Fibroblast of pulmonary artery (primary cell): ENCODE data around the gene LYZL1.
"Not testable (repeated sequence)": the region's sequence is repeated elsewhere in the genome, so short reads cannot be mapped to it uniquely, and the experiment has no call there.

ENCODE experiments used
- DNase-seq: peaks from one replicate; pipeline ENCODE4 v3.0.0-alpha.2; 2010; ENCODE audit warnings: low read depth
- H3K4me3 ChIP-seq: replicated peaks from 2 replicates; pipeline ENCODE4 v1.5.1; 2011; ENCODE audit warnings: low read depth, mild to moderate bottlenecking, control low read depth, low read length, moderate library complexity
- TF ChIP-seq, protein P1 (sequence below): IDR thresholded peaks from 2 replicates; pipeline ENCODE4 v1.5.1; 2011; ENCODE audit warnings: mild to moderate bottlenecking, control low read depth, low read length, inconsistent platforms; ENCODE audit errors: missing control alignments

The LYZL1 gene

DNA sequence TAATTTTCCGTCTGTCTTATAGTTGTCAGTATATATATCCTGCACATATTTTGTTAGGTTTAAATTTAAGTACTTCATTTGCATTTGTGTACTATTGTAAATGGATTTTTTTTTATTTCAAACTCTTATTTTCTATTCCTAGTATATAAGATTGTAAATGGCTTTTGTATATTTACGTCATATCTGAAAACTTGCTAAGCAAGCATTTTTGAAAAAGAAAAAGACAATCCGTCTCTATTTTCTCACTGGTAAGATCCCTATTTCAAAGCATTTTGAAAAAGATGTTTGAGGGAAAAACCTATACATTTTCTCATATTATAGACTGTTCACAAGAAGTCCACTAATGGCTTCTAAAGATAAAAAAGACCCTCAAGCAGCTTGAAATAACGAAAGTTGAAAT, 1.2 kb upstream of the LYZL1 start:
- TF ChIP-seq, protein P1, sequence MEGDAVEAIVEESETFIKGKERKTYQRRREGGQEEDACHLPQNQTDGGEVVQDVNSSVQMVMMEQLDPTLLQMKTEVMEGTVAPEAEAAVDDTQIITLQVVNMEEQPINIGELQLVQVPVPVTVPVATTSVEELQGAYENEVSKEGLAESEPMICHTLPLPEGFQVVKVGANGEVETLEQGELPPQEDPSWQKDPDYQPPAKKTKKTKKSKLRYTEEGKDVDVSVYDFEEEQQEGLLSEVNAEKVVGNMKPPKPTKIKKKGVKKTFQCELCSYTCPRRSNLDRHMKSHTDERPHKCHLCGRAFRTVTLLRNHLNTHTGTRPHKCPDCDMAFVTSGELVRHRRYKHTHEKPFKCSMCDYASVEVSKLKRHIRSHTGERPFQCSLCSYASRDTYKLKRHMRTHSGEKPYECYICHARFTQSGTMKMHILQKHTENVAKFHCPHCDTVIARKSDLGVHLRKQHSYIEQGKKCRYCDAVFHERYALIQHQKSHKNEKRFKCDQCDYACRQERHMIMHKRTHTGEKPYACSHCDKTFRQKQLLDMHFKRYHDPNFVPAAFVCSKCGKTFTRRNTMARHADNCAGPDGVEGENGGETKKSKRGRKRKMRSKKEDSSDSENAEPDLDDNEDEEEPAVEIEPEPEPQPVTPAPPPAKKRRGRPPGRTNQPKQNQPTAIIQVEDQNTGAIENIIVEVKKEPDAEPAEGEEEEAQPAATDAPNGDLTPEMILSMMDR: no peak
- H3K4me3 ChIP-seq: no peak overlapping the region
- no peak for DNase-seq

DNA sequence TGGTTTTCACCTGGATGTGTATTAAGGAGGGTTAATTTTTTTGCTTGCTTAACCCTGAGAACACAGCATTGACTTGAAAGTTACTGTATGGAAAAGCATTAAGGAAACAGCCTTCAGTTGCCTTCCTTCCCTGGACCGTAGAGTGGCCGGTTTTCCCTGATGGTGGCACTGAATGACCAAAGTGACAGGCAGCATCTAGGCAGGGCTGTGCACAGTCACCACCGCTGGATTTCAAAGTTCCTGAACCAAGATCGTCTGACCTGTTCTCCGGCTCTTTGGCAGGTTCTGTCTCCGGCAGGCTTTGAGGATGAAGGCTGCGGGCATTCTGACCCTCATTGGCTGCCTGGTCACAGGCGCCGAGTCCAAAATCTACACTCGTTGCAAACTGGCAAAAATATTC, 2.7 kb downstream of the LYZL1 start:
- not testable (repeated sequence) for DNase-seq, H3K4me3 ChIP-seq

DNA sequence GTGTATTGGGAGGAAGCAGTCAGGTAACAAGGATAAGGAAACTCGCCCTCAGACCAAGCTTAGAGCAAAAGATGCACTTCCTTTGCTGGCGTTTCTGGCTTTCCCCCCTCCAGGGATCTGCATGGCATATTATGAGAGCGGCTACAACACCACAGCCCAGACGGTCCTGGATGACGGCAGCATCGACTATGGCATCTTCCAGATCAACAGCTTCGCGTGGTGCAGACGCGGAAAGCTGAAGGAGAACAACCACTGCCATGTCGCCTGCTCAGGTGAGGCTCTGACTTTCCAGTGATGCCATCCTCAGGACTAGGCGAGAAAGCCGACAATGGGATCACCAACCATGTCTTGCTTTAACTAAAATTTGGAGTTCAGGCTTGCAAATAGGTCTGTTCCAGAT, 3.5 kb downstream of the LYZL1 start:
- not testable (repeated sequence) for H3K4me3 ChIP-seq, DNase-seq

DNA sequence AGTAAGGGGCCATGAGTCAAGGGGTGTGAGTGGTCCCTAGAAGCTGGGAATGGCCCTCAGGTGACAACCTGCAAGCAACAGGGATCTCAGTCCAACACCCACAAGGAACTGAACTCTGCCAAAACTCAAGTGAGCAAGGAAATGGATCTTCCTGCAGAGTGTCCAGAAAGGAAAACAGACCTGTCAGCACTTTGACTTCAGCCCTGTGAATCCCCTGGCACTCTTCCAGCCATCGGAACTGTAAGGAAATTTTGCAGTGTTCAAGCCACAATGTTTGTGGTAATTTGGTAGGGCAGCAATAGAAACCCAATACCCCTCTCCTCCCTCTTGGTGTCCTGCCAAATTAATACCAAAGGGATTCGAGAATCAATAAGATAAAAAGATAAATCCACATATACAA, 6.9 kb downstream of the LYZL1 start:
- peak; percentile 27 for DNase-seq
- TF ChIP-seq, protein P1: no peak
- H3K4me3 ChIP-seq: no peak overlapping the region

DNA sequence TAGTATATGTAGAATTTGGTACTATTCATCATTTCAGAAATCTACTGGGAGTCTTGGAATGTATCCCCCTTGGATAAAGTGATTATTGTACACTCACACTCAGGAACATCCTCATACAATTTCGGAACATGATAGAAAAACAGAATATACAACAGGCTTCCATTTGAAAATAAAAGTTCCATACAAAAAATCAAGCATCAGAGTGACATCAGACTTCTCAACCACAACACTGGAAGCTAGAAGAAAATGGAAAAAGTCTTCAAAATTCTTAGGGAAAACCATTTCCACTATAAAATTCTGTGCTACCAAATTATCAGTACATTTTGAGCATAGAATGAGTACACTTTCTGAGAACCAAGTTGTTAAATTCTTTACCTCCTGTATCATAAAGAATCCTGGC, 8.8 kb downstream of the LYZL1 start:
- TF ChIP-seq, protein P1: no peak
- no peak overlapping the region for H3K4me3 ChIP-seq
- no peak for DNase-seq

DNA sequence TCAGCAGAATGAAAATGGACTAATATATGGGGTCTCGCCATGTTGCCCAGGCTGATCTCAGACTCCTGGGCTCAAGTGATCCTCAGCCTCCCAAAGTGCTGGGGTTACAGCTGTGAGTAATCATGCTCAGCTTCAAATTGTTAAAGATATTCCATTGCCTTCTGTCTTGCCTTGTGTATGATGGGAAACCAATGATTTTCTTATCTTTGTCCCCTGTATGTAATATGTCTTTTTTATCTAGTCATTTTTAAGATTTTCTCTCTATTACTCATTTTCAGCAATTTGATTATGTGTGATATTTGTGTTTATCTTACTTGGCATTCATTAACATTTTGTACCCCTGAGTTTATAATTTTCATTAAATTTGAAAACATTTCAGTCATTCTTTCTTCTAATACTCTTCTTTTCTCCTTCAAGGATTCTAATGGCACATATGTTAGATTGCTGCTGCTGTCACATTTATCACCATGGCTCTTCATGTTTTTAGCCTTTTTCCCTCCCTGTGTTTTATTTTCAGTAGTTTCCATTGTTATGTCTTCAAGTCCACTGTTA, 12.6 kb downstream of the LYZL1 start:
- H3K4me3 ChIP-seq: no peak overlapping the region
- TF ChIP-seq, protein P1: no peak
- DNase-seq: no peak

DNA sequence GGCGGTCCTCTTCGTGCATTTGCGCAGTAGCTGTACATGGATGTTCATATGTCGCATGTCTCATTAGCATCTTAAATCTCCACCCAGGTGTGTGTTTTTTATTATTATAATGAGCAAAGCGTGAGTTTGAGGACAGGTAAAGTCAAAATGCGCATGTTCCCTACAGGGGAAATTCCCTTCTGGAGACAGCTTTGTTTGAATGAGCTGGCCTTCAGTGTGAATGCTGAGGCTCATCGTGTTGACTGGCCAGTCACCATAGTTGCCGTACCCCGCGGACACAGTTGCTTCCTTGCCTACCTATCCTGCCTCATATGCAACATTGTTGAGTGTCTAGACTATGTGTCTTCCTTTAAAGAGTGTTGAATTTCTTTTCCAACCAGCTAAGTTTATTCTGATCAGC, 13.6 kb downstream of the LYZL1 start:
- DNase-seq: no peak
- TF ChIP-seq, protein P1: no peak
- H3K4me3 ChIP-seq: no peak overlapping the region

DNA sequence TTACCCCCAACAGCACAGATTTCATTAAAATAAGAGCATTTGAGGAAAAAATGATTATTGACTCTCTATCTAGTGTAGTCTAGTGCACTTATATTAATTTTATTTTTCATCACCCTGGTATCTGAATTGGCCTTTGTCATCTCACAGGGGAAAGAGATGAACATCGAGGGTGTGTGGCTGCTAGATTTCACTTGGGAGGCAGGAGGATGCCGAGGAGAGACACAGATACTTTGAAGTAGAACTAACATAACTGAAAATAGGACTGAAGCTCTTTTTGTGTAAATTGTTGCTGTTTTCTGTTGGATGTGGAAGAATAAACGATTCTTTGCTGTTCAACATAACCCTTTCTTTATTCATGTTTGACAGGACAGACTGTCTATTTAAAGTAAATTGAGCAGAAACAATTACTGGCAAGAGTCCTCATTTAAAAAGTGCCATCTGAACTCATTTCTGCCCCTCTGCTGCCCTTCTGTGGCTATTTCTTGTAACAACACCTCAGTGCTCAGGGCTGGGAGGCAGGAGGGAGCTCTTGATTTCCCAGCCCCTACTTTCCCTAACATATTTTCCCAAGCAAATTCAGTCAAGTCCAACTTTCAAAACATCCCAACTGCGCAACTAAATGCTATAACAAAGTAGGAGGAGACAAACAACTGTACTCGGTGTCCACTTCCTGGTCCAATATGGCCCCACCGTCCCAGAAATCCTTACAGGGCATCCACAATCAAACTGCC, 15.6 kb downstream of the LYZL1 start:
- peak; percentile 83 for DNase-seq
- no peak overlapping the region for H3K4me3 ChIP-seq
- TF ChIP-seq, protein P1: peak; percentile 74
